Astrocyte (in vitro differentiated cells and primary cell): Measurements from ENCODE around the gene PRMT3. TPM values are rescaled to one million over a fixed set of nuclear protein-coding genes. Genes with fewer than 3 reads are reported as not detected.

Source experiments
- DNase-seq: peaks from one replicate; pipeline ENCODE4 v3.0.0-alpha.2; 2010; ENCODE audit warnings: low read depth
- FAIRE-seq: peaks from 2 replicates; lab custom pipeline; 2011; peaks lifted over from hg19 to GRCh38; lab: Jason Lieb, UNC
- H2AFZ ChIP-seq: 2 replicates; pipeline ENCODE4 v1.6.0; 2012; ENCODE audit warnings: low read depth, low read length, inconsistent platforms
- H3K27ac ChIP-seq: 2 replicates; pipeline ENCODE4 v1.5.1; 2011; ENCODE audit warnings: low read depth, low read length, inconsistent platforms
- H3K27me3 ChIP-seq: 2 replicates; pipeline ENCODE4 v1.6.0; 2011; ENCODE audit warnings: low read length, inconsistent platforms; ENCODE audit not compliant: insufficient read depth
- H3K36me3 ChIP-seq: 2 replicates; pipeline ENCODE4 v1.5.1; 2011; ENCODE audit warnings: low read length, inconsistent platforms; ENCODE audit not compliant: insufficient read depth
- H3K4me1 ChIP-seq: 2 replicates; pipeline ENCODE4 v1.5.1; 2011; ENCODE audit warnings: low read length, inconsistent platforms; ENCODE audit not compliant: insufficient read depth
- H3K4me2 ChIP-seq: 2 replicates; pipeline ENCODE4 v1.6.0; 2012; ENCODE audit warnings: low read length, inconsistent platforms
- H3K4me3 ChIP-seq: 2 replicates; pipeline ENCODE4 v1.5.1; 2011; ENCODE audit warnings: low read depth, mild to moderate bottlenecking, low read length, inconsistent platforms; ENCODE audit not compliant: insufficient read depth
- H3K79me2 ChIP-seq: 2 replicates; pipeline ENCODE4 v1.6.0; 2012; ENCODE audit warnings: mild to moderate bottlenecking, low read length, inconsistent platforms; ENCODE audit not compliant: insufficient read depth
- H3K9ac ChIP-seq: 2 replicates; pipeline ENCODE4 v1.6.0; 2012; ENCODE audit warnings: mild to moderate bottlenecking, low read length, inconsistent platforms
- H3K9me3 ChIP-seq: 2 replicates; pipeline ENCODE4 v1.5.1; 2012; ENCODE audit warnings: low read depth, mild to moderate bottlenecking, low read length, inconsistent platforms; ENCODE audit not compliant: insufficient read depth
- H4K20me1 ChIP-seq: 2 replicates; pipeline ENCODE4 v1.6.0; 2012; ENCODE audit warnings: low read length, inconsistent platforms; ENCODE audit not compliant: insufficient read depth
- H3K27ac Mint-ChIP-seq: one replicate; pipeline ENCODE4 v1.8.0; 2021; ENCODE audit warnings: mild to moderate bottlenecking, mixed read lengths; ENCODE audit not compliant: unreplicated experiment
- H3K27me3 Mint-ChIP-seq: one replicate; pipeline ENCODE4 v1.8.0; 2021; ENCODE audit warnings: low read depth, mixed read lengths; ENCODE audit not compliant: unreplicated experiment
- H3K36me3 Mint-ChIP-seq: one replicate; pipeline ENCODE4 v1.8.0; 2021; ENCODE audit warnings: low read depth, mixed read lengths; ENCODE audit not compliant: unreplicated experiment
- H3K4me1 Mint-ChIP-seq: one replicate; pipeline ENCODE4 v1.8.0; 2021; ENCODE audit warnings: low read depth, mixed read lengths; ENCODE audit not compliant: unreplicated experiment
- H3K4me3 Mint-ChIP-seq: one replicate; pipeline ENCODE4 v1.8.0; 2021; ENCODE audit warnings: mild to moderate bottlenecking, moderate library complexity, mixed read lengths; ENCODE audit not compliant: unreplicated experiment
- H3K9me3 Mint-ChIP-seq: one replicate; pipeline ENCODE4 v1.8.0; 2021; ENCODE audit warnings: mild to moderate bottlenecking, mixed read lengths; ENCODE audit not compliant: unreplicated experiment
- CTCF ChIP-seq: IDR thresholded peaks from 2 replicates; pipeline ENCODE4 v1.5.1; 2011; ENCODE audit warnings: low read depth, mild to moderate bottlenecking, inconsistent platforms, low read length, moderate library complexity; ENCODE audit not compliant: insufficient read depth
- EZH2 ChIP-seq: IDR thresholded peaks from 2 replicates; pipeline ENCODE4 v1.6.1; 2012; ENCODE audit warnings: mild to moderate bottlenecking, low read length, inconsistent platforms; ENCODE audit not compliant: insufficient read depth
- total RNA-seq: library from RNA; stranded (reverse); gene quantifications from 2 replicates; pipeline ENCODE4 v1.2.1, GENCODE V29; 2021

The PRMT3 gene
- total RNA-seq, 1 donor from 2014 or later, result 10.5 TPM

- H3K4me2 ChIP-seq, result no peak overlapping the region
- no peaks in the 10 kb centered on the region for H3K9me3 ChIP-seq
- no peak overlapping the region for H2AFZ ChIP-seq
- H3K36me3 Mint-ChIP-seq, result peaks cover 2% of the 10 kb centered on the region
- DNase-seq (no peak), FAIRE-seq (no peak)
- H3K9ac ChIP-seq, result no peak overlapping the region
- no peaks in the 10 kb centered on the region for H3K79me2 ChIP-seq
- H3K4me1 ChIP-seq, result no peaks in the 10 kb centered on the region
- no peak overlapping the region for H3K27ac ChIP-seq
- no peak overlapping the region for H3K4me3 Mint-ChIP-seq
- no peak overlapping the region for H3K27ac Mint-ChIP-seq
- H4K20me1 ChIP-seq, result no peaks in the 10 kb centered on the region
- H3K27me3 Mint-ChIP-seq, result no peaks in the 10 kb centered on the region
- H3K36me3 ChIP-seq, result no peaks in the 10 kb centered on the region
- no peaks in the 10 kb centered on the region for H3K27me3 ChIP-seq
- no peak overlapping the region for H3K4me3 ChIP-seq
- TF ChIP-seq EZH2 (no peak), CTCF (no peak)
- H3K9me3 Mint-ChIP-seq, result no peaks in the 10 kb centered on the region
- no peaks in the 10 kb centered on the region for H3K4me1 Mint-ChIP-seq
Measured at GRCh38 chr11:20417771-20418170, 30.3 kb downstream of the PRMT3 start.

GRCh38 chr11:20421946-20422345 lies 34.4 kb downstream of the PRMT3 start:
- Mint-ChIP-seq H3K27ac (no peak overlapping the region), H3K36me3 (peaks cover 2% of the 10 kb centered on the region), H3K27me3 (no peaks in the 10 kb centered on the region), H3K4me1 (no peaks in the 10 kb centered on the region), H3K9me3 (no peaks in the 10 kb centered on the region), H3K4me3 (no peak overlapping the region)
- TF ChIP-seq CTCF (no peak), EZH2 (no peak)
- Histone ChIP-seq H2AFZ (no peak overlapping the region), H4K20me1 (no peaks in the 10 kb centered on the region), H3K9ac (no peak overlapping the region), H3K36me3 (no peaks in the 10 kb centered on the region), H3K4me1 (no peaks in the 10 kb centered on the region), H3K9me3 (no peaks in the 10 kb centered on the region), H3K27ac (no peak overlapping the region), H3K4me2 (no peak overlapping the region), H3K27me3 (no peaks in the 10 kb centered on the region), H3K4me3 (no peak overlapping the region), H3K79me2 (no peaks in the 10 kb centered on the region)
- FAIRE-seq, result no peak
- no peak for DNase-seq

- DNase-seq, result no peak
- Histone ChIP-seq H3K4me1 (no peaks in the 10 kb centered on the region), H3K4me3 (no peak overlapping the region), H3K4me2 (no peak overlapping the region), H4K20me1 (no peaks in the 10 kb centered on the region), H3K9ac (no peak overlapping the region), H3K27me3 (no peaks in the 10 kb centered on the region), H2AFZ (no peak overlapping the region), H3K79me2 (no peaks in the 10 kb centered on the region), H3K27ac (no peak overlapping the region), H3K9me3 (no peaks in the 10 kb centered on the region), H3K36me3 (no peaks in the 10 kb centered on the region)
- no peaks in the 10 kb centered on the region for H3K9me3 Mint-ChIP-seq
- H3K36me3 Mint-ChIP-seq, result no peaks in the 10 kb centered on the region
- H3K4me3 Mint-ChIP-seq, result no peak overlapping the region
- H3K27ac Mint-ChIP-seq, result no peak overlapping the region
- no peak for FAIRE-seq
- H3K27me3 Mint-ChIP-seq, result no peaks in the 10 kb centered on the region
- TF ChIP-seq EZH2 (no peak), CTCF (no peak)
- H3K4me1 Mint-ChIP-seq, result peaks cover 8% of the 10 kb centered on the region
Measured at GRCh38 chr11:20429216-20429615, 41.7 kb downstream of the PRMT3 start.
